ENCODE results near the gene CHML. TPM values are rescaled to one million over a fixed set of nuclear protein-coding genes. Genes with fewer than 3 reads are reported as not detected.

Gene CHML
- total RNA-seq, 2 donors from 2014 or later, result 8.0 to 12.4 TPM

- Histone ChIP-seq H3K27me3 (replicated peaks; ENCODE audit: insufficient read depth) (no peaks in the 10 kb centered on the region), H3K4me3 (no peak overlapping the region), H3K27ac (no peak overlapping the region), H3K9me3 (no peaks in the 10 kb centered on the region), H3K4me1 (ENCODE audit: control insufficient read depth in 1 of 2, low read depth in 2 of 2) (peaks cover 13 to 14% of the 10 kb centered on the region in 2 donors), H3K36me3 (no peaks in the 10 kb centered on the region)
- no peak for ATAC-seq (ENCODE audit: insufficient number of reproducible peaks, low FRiP score, low read depth)
- TF ChIP-seq, protein P1, sequence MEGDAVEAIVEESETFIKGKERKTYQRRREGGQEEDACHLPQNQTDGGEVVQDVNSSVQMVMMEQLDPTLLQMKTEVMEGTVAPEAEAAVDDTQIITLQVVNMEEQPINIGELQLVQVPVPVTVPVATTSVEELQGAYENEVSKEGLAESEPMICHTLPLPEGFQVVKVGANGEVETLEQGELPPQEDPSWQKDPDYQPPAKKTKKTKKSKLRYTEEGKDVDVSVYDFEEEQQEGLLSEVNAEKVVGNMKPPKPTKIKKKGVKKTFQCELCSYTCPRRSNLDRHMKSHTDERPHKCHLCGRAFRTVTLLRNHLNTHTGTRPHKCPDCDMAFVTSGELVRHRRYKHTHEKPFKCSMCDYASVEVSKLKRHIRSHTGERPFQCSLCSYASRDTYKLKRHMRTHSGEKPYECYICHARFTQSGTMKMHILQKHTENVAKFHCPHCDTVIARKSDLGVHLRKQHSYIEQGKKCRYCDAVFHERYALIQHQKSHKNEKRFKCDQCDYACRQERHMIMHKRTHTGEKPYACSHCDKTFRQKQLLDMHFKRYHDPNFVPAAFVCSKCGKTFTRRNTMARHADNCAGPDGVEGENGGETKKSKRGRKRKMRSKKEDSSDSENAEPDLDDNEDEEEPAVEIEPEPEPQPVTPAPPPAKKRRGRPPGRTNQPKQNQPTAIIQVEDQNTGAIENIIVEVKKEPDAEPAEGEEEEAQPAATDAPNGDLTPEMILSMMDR (IDR thresholded peaks at IDR 0.05), result no peak
- no peak for DNase-seq (ENCODE audit: low spot score)
Measured at GRCh38 chr1:241632987-241633386, 7.2 kb downstream of the CHML start.

GRCh38 chr1:241631674-241632073, 8.5 kb downstream of the CHML start:
- H3K9me3 ChIP-seq, result no peaks in the 10 kb centered on the region
- H3K27ac ChIP-seq, result no peak overlapping the region
- no peaks in the 10 kb centered on the region for H3K27me3 ChIP-seq (replicated peaks; ENCODE audit: insufficient read depth)
- no peak for DNase-seq (ENCODE audit: low spot score)
- no peak overlapping the region for H3K4me3 ChIP-seq
- peaks cover 0 to 2% of the 10 kb centered on the region in 2 donors for H3K4me1 ChIP-seq (ENCODE audit: control insufficient read depth in 1 of 2, low read depth in 2 of 2)
- no peaks in the 10 kb centered on the region for H3K36me3 ChIP-seq
- ATAC-seq (ENCODE audit: insufficient number of reproducible peaks, low FRiP score, low read depth), result no peak
- TF ChIP-seq, protein P1 (IDR thresholded peaks at IDR 0.05), result no peak

DNA sequence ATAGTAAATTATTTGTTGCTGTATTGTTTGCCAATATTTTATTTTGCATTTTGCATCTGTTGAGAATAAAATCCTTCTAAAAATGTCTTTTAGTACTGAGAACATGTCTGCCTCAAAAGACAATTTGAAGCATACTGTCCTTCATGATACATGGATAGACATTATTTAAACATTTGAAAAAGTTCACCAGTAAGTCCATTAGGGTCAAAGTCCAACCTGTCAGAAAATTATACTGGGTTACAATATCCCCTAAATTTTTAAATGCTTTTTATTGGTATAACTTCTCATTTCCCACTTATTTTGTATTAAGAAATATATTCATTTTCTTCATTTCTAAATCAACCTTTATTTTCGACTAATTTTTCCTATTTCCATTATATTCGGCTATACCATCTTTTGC, 9.3 kb downstream of the CHML start:
- Histone ChIP-seq H3K27me3 (replicated peaks; ENCODE audit: insufficient read depth) (no peaks in the 10 kb centered on the region), H3K36me3 (no peaks in the 10 kb centered on the region), H3K27ac (no peak overlapping the region), H3K9me3 (no peaks in the 10 kb centered on the region), H3K4me1 (ENCODE audit: control insufficient read depth in 1 of 2, low read depth in 2 of 2) (no peaks in the 10 kb centered on the region), H3K4me3 (no peak overlapping the region)
- DNase-seq (ENCODE audit: low spot score) (no peak), ATAC-seq (ENCODE audit: insufficient number of reproducible peaks, low FRiP score, low read depth) (no peak)
- TF ChIP-seq, protein P1 (IDR thresholded peaks at IDR 0.05), result no peak

DNA sequence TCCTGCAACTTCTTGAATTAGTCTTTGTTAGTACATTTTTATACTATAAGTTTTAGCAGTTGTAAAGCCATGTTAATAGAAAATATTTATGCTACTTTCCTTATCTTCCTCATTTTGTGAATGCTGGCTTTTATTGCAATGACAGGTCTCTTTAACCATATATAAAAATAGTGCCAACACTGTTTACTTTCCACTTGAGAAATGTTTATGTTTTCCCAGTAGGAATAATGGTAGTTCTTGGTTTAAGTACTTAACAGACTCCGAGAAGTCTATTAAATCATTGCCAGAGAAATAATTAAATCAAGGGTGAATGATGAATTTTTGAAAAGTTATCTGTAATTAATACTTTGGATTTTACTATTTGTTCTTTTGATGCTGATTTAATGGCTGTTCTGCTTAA, 9.7 kb downstream of the CHML start:
- Histone ChIP-seq H3K36me3 (no peaks in the 10 kb centered on the region), H3K9me3 (no peaks in the 10 kb centered on the region), H3K27ac (no peak overlapping the region), H3K4me3 (no peak overlapping the region), H3K4me1 (ENCODE audit: control insufficient read depth in 1 of 2, low read depth in 2 of 2) (no peaks in the 10 kb centered on the region), H3K27me3 (replicated peaks; ENCODE audit: insufficient read depth) (no peaks in the 10 kb centered on the region)
- TF ChIP-seq, protein P1 (IDR thresholded peaks at IDR 0.05), result no peak
- DNase-seq (ENCODE audit: low spot score), result no peak
- ATAC-seq (ENCODE audit: insufficient number of reproducible peaks, low FRiP score, low read depth), result no peak

- no peak overlapping the region for H3K4me3 ChIP-seq
- H3K9me3 ChIP-seq, result no peaks in the 10 kb centered on the region
- no peak for ATAC-seq (ENCODE audit: insufficient number of reproducible peaks, low FRiP score, low read depth)
- no peaks in the 10 kb centered on the region for H3K36me3 ChIP-seq
- no peak for DNase-seq (ENCODE audit: low spot score)
- TF ChIP-seq, protein P1 (IDR thresholded peaks at IDR 0.05), result no peak
- no peaks in the 10 kb centered on the region for H3K27me3 ChIP-seq (replicated peaks; ENCODE audit: insufficient read depth)
- H3K27ac ChIP-seq, result no peak overlapping the region
- H3K4me1 ChIP-seq (ENCODE audit: control insufficient read depth in 1 of 2, low read depth in 2 of 2), result no peaks in the 10 kb centered on the region
Measured at GRCh38 chr1:241630005-241630404, 10.2 kb downstream of the CHML start.
